A549 (cell line): Measurements from ENCODE around the gene SLC9A6. TPM values are rescaled to one million over a fixed set of nuclear protein-coding genes. Genes with fewer than 3 reads are reported as not detected.

Experiments
- ATAC-seq, 2 experiments: fragments of 200-7000 bp in 1 of 2; fragments of >200 bp in 1 of 2; cut with Nextera tagmentation in 1 of 2; cut with Tn5 transposase in 1 of 2; 3 replicates each; pipeline versions ENCODE4 v1.8.0 to v1.9.1; 2018 to 2020; ENCODE audit warnings: mild to moderate bottlenecking in 1 of 2, moderate library complexity in 1 of 2
- CTCF ChIA-PET: fragments of 300-600 bp; sonication (Branson Sonifier 250); formaldehyde crosslinking; extraction: SDS; loops from one replicate; lab custom pipeline; 2021; ENCODE audit warnings: antibody characterized with exemption, inconsistent platforms; lab: Yijun Ruan, JAX
- POLR2A ChIA-PET: fragments of 350-600 bp; formaldehyde crosslinking; extraction: SDS; loops from one replicate; lab custom pipeline; 2021; ENCODE audit warnings: antibody characterized with exemption, inconsistent platforms; lab: Yijun Ruan, JAX
- DNase-seq, 2 experiments: peaks; one replicate each; pipeline versions ENCODE4 v3.0.0 to v3.0.0-alpha.2; 2011 to 2016; ENCODE audit warnings: low read depth in 1 of 2, low spot score in 1 of 2
- FAIRE-seq: peaks from 2 replicates; lab custom pipeline; 2011; peaks lifted over from hg19 to GRCh38; lab: Jason Lieb, UNC
- H3K27ac ChIP-seq, 2 experiments: fragments of >200 bp; sonication (Bioruptor Twin); formaldehyde crosslinking; 3 replicates each; pipeline ENCODE4 v1.5.1; 2016 to 2017
- H3K4me1 ChIP-seq: fragments of >200 bp; sonication (Bioruptor Twin); formaldehyde crosslinking; 3 replicates; pipeline ENCODE4 v1.6.1; 2016
- H3K4me2 ChIP-seq: fragments of >200 bp; sonication (Bioruptor Twin); formaldehyde crosslinking; 3 replicates; pipeline ENCODE4 v1.6.1; 2016
- H3K4me3 ChIP-seq: fragments of >200 bp; sonication (Bioruptor Twin); formaldehyde crosslinking; 3 replicates; pipeline ENCODE4 v1.5.1; 2016
- H3K9me3 ChIP-seq: fragments of >200 bp; sonication (Bioruptor Twin); formaldehyde crosslinking; 3 replicates; pipeline ENCODE4 v1.6.1; 2016
- CBX2 ChIP-seq: fragments of 200-600 bp; sonication (generic); IDR thresholded peaks from 2 replicates; pipeline ENCODE4 v1.6.1; 2016; ENCODE audit warnings: low read depth, mild to moderate bottlenecking, borderline replicate concordance
- CHD2 ChIP-seq: fragments of 150-350 bp; IDR thresholded peaks from 2 replicates; pipeline ENCODE4 v1.6.1; 2014; ENCODE audit warnings: low read length; ENCODE audit not compliant: partially characterized antibody
- CHD4 ChIP-seq: fragments of 200-600 bp; sonication (generic); IDR thresholded peaks from 2 replicates; pipeline ENCODE4 v1.6.1; 2016; ENCODE audit warnings: antibody characterized with exemption, mild to moderate bottlenecking, borderline replicate concordance
- EHMT2 ChIP-seq: fragments of 200-600 bp; sonication (generic); IDR thresholded peaks from 2 replicates; pipeline ENCODE4 v1.6.1; 2016; ENCODE audit warnings: antibody characterized with exemption, low read depth, mild to moderate bottlenecking, moderate library complexity
- ELK1 ChIP-seq: fragments of 150-350 bp; IDR thresholded peaks from 2 replicates; pipeline ENCODE4 v1.6.1; 2014; ENCODE audit warnings: low read depth, mild to moderate bottlenecking, low read length
- ESRRA ChIP-seq: fragments of 150-350 bp; IDR thresholded peaks from 2 replicates; pipeline ENCODE4 v1.6.1; 2014; ENCODE audit warnings: mild to moderate bottlenecking, low read length, borderline replicate concordance
- FOSB ChIP-seq: fragments of 250-450 bp; sonication (Bioruptor Pico); IDR thresholded peaks from 2 replicates; pipeline ENCODE4 v1.5.0; 2020; ENCODE audit warnings: mild to moderate bottlenecking, moderate library complexity
- FOSL2 ChIP-seq, 2 experiments: fragments of 450-650 bp in 1 of 2; fragments of >200 bp in 1 of 2; sonication (Bioruptor Twin) in 1 of 2; formaldehyde crosslinking; IDR thresholded peaks; 2 replicates each; pipeline versions ENCODE4 v1.5.0 to v1.6.1; 2016 to 2020; ENCODE audit warnings: mild to moderate bottlenecking in 1 of 2, moderate library complexity in 1 of 2
- FOXS1 ChIP-seq: fragments of 250-450 bp; sonication (Bioruptor Pico); IDR thresholded peaks from 2 replicates; pipeline ENCODE4 v1.5.0; 2020; ENCODE audit warnings: mild to moderate bottlenecking, moderate library complexity
- GATA3 ChIP-seq: IDR thresholded peaks from 2 replicates; pipeline ENCODE4 v1.6.1; 2012; ENCODE audit warnings: borderline replicate concordance
- HDAC2 ChIP-seq: fragments of 200-600 bp; sonication (generic); IDR thresholded peaks from 2 replicates; pipeline ENCODE4 v1.6.1; 2016
- HES2 ChIP-seq: fragments of >200 bp; sonication (Bioruptor Twin); formaldehyde crosslinking; IDR thresholded peaks from 2 replicates; pipeline ENCODE4 v1.6.1; 2016
- HOXA7 ChIP-seq: fragments of 250-450 bp; sonication (Bioruptor Pico); IDR thresholded peaks from 2 replicates; pipeline ENCODE4 v1.5.0; 2020; ENCODE audit warnings: mild to moderate bottlenecking, moderate library complexity
- HOXB13 ChIP-seq: fragments of 250-450 bp; sonication (Bioruptor Pico); IDR thresholded peaks from 2 replicates; pipeline ENCODE4 v1.5.0; 2020; ENCODE audit warnings: low read depth, mild to moderate bottlenecking, moderate library complexity
- JUN ChIP-seq, 2 experiments: fragments of >200 bp; sonication (Bioruptor Twin); formaldehyde crosslinking; IDR thresholded peaks; 2 replicates in 1 of 2; 3 replicates in 1 of 2; pipeline ENCODE4 v1.6.1; 2016 to 2017
- JUNB ChIP-seq: fragments of >200 bp; sonication (Bioruptor Twin); formaldehyde crosslinking; IDR thresholded peaks from 2 replicates; pipeline ENCODE4 v1.6.1; 2016
- MAX ChIP-seq: IDR thresholded peaks from 2 replicates; pipeline ENCODE4 v1.6.1; 2012
- NFE2L2 ChIP-seq: fragments of 150-350 bp; conservative IDR thresholded peaks from 2 replicates; pipeline ENCODE4 v1.6.1; 2014; ENCODE audit warnings: low read length
- NR3C1 ChIP-seq: fragments of >200 bp; sonication (Bioruptor Twin); formaldehyde crosslinking; IDR thresholded peaks from 3 replicates; pipeline ENCODE4 v1.6.1; 2017
- POLR2AphosphoS2 ChIP-seq: conservative IDR thresholded peaks from 2 replicates; pipeline ENCODE4 v1.6.1; 2012; ENCODE audit warnings: low read length, improper control_type of control experiment, inconsistent platforms
- RARB ChIP-seq: fragments of 250-450 bp; sonication (Bioruptor Pico); IDR thresholded peaks from 2 replicates; pipeline ENCODE4 v1.8.0; 2021; ENCODE audit warnings: mild to moderate bottlenecking, moderate library complexity
- RFX5 ChIP-seq: fragments of 450-650 bp; IDR thresholded peaks from 2 replicates; pipeline ENCODE4 v1.7.1; 2014; ENCODE audit warnings: antibody characterized with exemption, mild to moderate bottlenecking, moderate library complexity
- SMC3 ChIP-seq: fragments of >200 bp; sonication (Bioruptor Twin); formaldehyde crosslinking; IDR thresholded peaks from 3 replicates; pipeline ENCODE4 v1.6.1; 2018; ENCODE audit warnings: inconsistent platforms
- TP53 ChIP-seq: fragments of 250-450 bp; sonication (Bioruptor Pico); IDR thresholded peaks from 2 replicates; pipeline ENCODE4 v1.5.0; 2021; ENCODE audit warnings: mild to moderate bottlenecking, moderate library complexity
- USF2 ChIP-seq: fragments of 450-650 bp; IDR thresholded peaks from 2 replicates; pipeline ENCODE4 v1.6.1; 2014; ENCODE audit warnings: antibody characterized with exemption
- ZC3H11A ChIP-seq: fragments of 450-650 bp; IDR thresholded peaks from 2 replicates; pipeline ENCODE4 v1.6.1; 2014; ENCODE audit warnings: antibody characterized with exemption, mild to moderate bottlenecking
- ZFP36 ChIP-seq: fragments of 450-650 bp; IDR thresholded peaks from 2 replicates; pipeline ENCODE4 v1.6.1; 2014; ENCODE audit warnings: borderline replicate concordance; ENCODE audit not compliant: partially characterized antibody
- ZSCAN20 ChIP-seq: fragments of 250-450 bp; sonication (Bioruptor Pico); IDR thresholded peaks from 2 replicates; pipeline ENCODE4 v1.8.0; 2022; ENCODE audit warnings: mild to moderate bottlenecking, moderate library complexity
- WGBS: methylation state at CpG from one replicate; pipeline ENCODE4 v1.1.6; 2017; ENCODE audit errors: missing lambda C conversion rate; 5-methylcytosine and 5-hydroxymethylcytosine counted together
- polyA plus RNA-seq, 4 experiments: library from polyadenylated mRNA; depleted of rRNA in 3 of 4; stranded (reverse); fragments of >200 nt; fragmentation: RNase III in 1 of 4; extraction: RNeasy Plus Mini Kit Qiagen cat#74134 plus additional on column Dnase treatment in 1 of 4; gene quantifications; 2 replicates in 3 of 4; 3 replicates in 1 of 4; pipeline ENCODE4 v1.2.3, GENCODE V29; 2011 to 2017

The SLC9A6 gene
- polyA plus RNA-seq, 2 of the 4 experiments (the other 2 are of a cell fraction), result 12.2 to 15.6 TPM

- DNase-seq (no peak), ATAC-seq (no peak), FAIRE-seq (no peak)
- ChIA-PET POLR2A (no interaction called here), CTCF (interaction anchor here (1.1 kb wide), 1 partner anchor 53 kb away, joined by 3 read pairs; no protein-coding TSS in a partner anchor)
- 95% methylated on average over 1 of the region's 1 CpG for WGBS
- Histone ChIP-seq H3K4me2 (no peak overlapping the region), H3K27ac (no peak overlapping the region), H3K9me3 (no peaks in the 10 kb centered on the region), H3K4me3 (no peak overlapping the region), H3K4me1 (peaks cover 20% of the 10 kb centered on the region; the same call in 2 of the 3 replicates)
- TF ChIP-seq FOXS1 (CRISPR knock-in tag) (no peak), FOSL2 (IDR thresholded peaks at IDR 0.05) (no peak), FOSL2 (CRISPR knock-in tag; IDR thresholded peaks at IDR 0.05) (no peak), FOSB (no peak)
These were observed 9.8 kb upstream of the SLC9A6 start for GRCh38 chrX:135975421-135975820.

- CTCF ChIA-PET, result interaction anchor here (0.6 to 1.2 kb wide), 2 partner anchors 151 to 1388 kb away, joined by 3 to 4 read pairs; no protein-coding TSS in a partner anchor
- no peak for TF ChIP-seq NFE2L2
- TF ChIP-seq GATA3, result peak; percentile 87
- TF ChIP-seq ZFP36, result peak; percentile 41
- TF ChIP-seq ZSCAN20 (CRISPR knock-in tag), result no peak
- peak; percentile 40; the same call in 1 of the 2 replicates for TF ChIP-seq JUNB
- peak; percentile 20; the same call in 1 of the 2 replicates for TF ChIP-seq MAX
- 0 out of 2 replicates have a peak, but pooled peaks have one; percentile 28 for TF ChIP-seq FOSL2 (IDR thresholded peaks at IDR 0.05)
- peak; percentile 76 for TF ChIP-seq FOSL2 (CRISPR knock-in tag; IDR thresholded peaks at IDR 0.05)
- TF ChIP-seq HOXB13, result no peak
- Histone ChIP-seq H3K4me3 (peak overlapping the region; percentile 15; the same call in 1 of the 3 replicates), H3K4me1 (peaks cover 10% of the 10 kb centered on the region; the same call in 2 of the 3 replicates), H3K27ac (no peak overlapping the region), H3K4me2 (peak overlapping the region; percentile 75), H3K9me3 (no peaks in the 10 kb centered on the region)
- peak; percentile 50 to 57 for DNase-seq
- POLR2A ChIA-PET, result interaction anchor here (0.5 kb wide), 1 partner anchor 902 kb away, joined by 4 read pairs; no protein-coding TSS in a partner anchor
- peak; percentile 46 for FAIRE-seq
- peak; percentile 36 to 61; a peak in 3 of 6 replicates for ATAC-seq
- WGBS, result 18% methylated on average over 4 of the region's 4 CpGs
These were observed 7.6 kb upstream of the SLC9A6 start for GRCh38 chrX:135977611-135978010.

- POLR2A ChIA-PET, result no interaction called here
- FAIRE-seq, result no peak
- no peak for TF ChIP-seq EHMT2
- no peak for TF ChIP-seq TP53
- no peak for TF ChIP-seq RFX5
- TF ChIP-seq CHD2, result no peak
- TF ChIP-seq CHD4, result no peak
- TF ChIP-seq POLR2AphosphoS2, result no peak
- no peak for TF ChIP-seq MAX
These were observed 4.2 kb upstream of the SLC9A6 start for GRCh38 chrX:135981010-135981409.

GRCh38 chrX:135981668-135982067 is 3.6 kb upstream of the SLC9A6 start:
- POLR2A ChIA-PET, result no interaction called here

More at GRCh38 chrX:135981010-135981409, 4.2 kb upstream of the SLC9A6 start:
- peaks cover 15% of the 10 kb centered on the region; the same call in 2 of the 3 replicates for H3K4me1 ChIP-seq
- H3K4me2 ChIP-seq, result no peak overlapping the region
- CTCF ChIA-PET, result no interaction called here
- no peaks in the 10 kb centered on the region for H3K9me3 ChIP-seq
- H3K4me3 ChIP-seq, result no peak overlapping the region
- ATAC-seq (no peak), DNase-seq (no peak)
- WGBS, result 93% methylated on average over 5 of the region's 5 CpGs
- no peak overlapping the region for H3K27ac ChIP-seq

More at GRCh38 chrX:135981668-135982067, 3.6 kb upstream of the SLC9A6 start:
- no peak for ATAC-seq
- Histone ChIP-seq H3K4me3 (no peak overlapping the region), H3K4me1 (peaks cover 20% of the 10 kb centered on the region; the same call in 2 of the 3 replicates), H3K27ac (no peak overlapping the region), H3K9me3 (no peaks in the 10 kb centered on the region), H3K4me2 (no peak overlapping the region)
- no peak for FAIRE-seq
- DNase-seq, result no peak
- TF ChIP-seq TP53 (no peak), CBX2 (no peak), SMC3 (no peak), CHD2 (no peak), FOSL2 (IDR thresholded peaks at IDR 0.05) (no peak), FOSL2 (CRISPR knock-in tag; IDR thresholded peaks at IDR 0.05) (no peak), ELK1 (no peak), HES2 (no peak), RFX5 (no peak), GATA3 (no peak), ESRRA (no peak), ZC3H11A (no peak), NR3C1 (no peak), HOXA7 (CRISPR knock-in tag) (no peak), RARB (CRISPR knock-in tag) (no peak), USF2 (no peak), POLR2AphosphoS2 (no peak), FOSB (no peak), HDAC2 (no peak), JUN (IDR thresholded peaks at IDR 0.05) (no peak)
- CTCF ChIA-PET, result no interaction called here
